Upper lobe of left lung (tissue), 4 donors: ENCODE data around the gene SMAD6.

Experiments
- POLR2A ChIP-seq, 4 donors: fragments of 450-650 bp; IDR thresholded peaks; one replicate each; pipeline ENCODE4 v1.5.1; 2016 to 2017; ENCODE audit warnings: antibody characterized with exemption in 4 of 4, mild to moderate bottlenecking in 2 of 4
- POLR2AphosphoS5 ChIP-seq, 2 donors: sonication (generic); formaldehyde crosslinking; IDR thresholded peaks; one replicate each; pipeline ENCODE4 v1.5.1; 2017; ENCODE audit warnings: antibody characterized with exemption in 2 of 2
- TF ChIP-seq, protein P1 (sequence below), 6 experiments: fragments of 450-650 bp in 4 of 6; fragments of 200-600 bp in 2 of 6; sonication (generic) in 2 of 6; IDR thresholded peaks; one replicate each; pipeline ENCODE4 v1.5.1; 2016 to 2019; ENCODE audit warnings: antibody characterized with exemption in 6 of 6

DNA sequence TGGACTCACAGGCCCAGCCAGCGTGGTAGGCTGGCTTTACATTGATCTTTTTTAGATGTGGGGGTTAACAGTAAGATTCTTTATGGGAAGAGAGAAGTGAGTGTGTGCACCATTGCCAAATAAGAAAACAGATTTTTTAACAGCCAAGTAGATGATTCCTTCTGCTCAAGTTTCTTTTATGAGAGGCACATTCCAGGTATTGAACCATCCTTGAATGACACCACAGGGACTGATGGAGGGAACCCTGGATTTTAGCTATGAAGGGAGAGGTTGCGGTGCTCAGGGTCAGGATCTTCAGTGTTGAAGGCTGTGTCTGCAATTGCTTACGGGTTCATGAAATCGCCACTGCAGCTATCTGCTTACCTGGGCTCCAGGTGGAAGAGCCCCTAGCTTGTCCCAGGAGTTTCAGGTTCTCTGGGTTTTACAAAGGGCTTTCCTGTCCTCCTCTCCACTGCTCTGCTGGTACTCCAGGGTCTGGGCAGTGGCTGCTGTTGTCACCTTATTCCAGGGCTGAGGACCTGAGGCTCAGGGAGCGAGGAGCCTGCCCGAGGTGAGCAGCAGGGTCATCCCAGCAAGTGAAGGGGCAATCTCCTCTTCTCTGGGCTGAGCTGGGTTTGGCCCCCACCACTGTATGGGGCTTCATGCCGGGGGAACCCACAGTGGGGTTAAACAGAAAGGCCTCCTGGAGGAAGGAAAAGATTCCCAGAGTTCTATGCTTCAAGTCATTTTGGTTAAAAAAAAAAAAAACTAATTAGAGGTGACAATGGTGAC is 53.4 kb downstream of the SMAD6 start:
- TF ChIP-seq, protein P1, sequence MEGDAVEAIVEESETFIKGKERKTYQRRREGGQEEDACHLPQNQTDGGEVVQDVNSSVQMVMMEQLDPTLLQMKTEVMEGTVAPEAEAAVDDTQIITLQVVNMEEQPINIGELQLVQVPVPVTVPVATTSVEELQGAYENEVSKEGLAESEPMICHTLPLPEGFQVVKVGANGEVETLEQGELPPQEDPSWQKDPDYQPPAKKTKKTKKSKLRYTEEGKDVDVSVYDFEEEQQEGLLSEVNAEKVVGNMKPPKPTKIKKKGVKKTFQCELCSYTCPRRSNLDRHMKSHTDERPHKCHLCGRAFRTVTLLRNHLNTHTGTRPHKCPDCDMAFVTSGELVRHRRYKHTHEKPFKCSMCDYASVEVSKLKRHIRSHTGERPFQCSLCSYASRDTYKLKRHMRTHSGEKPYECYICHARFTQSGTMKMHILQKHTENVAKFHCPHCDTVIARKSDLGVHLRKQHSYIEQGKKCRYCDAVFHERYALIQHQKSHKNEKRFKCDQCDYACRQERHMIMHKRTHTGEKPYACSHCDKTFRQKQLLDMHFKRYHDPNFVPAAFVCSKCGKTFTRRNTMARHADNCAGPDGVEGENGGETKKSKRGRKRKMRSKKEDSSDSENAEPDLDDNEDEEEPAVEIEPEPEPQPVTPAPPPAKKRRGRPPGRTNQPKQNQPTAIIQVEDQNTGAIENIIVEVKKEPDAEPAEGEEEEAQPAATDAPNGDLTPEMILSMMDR (IDR thresholded peaks at IDR 0.05): no peak
- TF ChIP-seq POLR2AphosphoS5 (IDR thresholded peaks at IDR 0.05) (no peak), POLR2A (IDR thresholded peaks at IDR 0.05) (no peak)
